Mucosa of descending colon (tissue), 3 donors: ENCODE results near the gene DAAM2. TPM values are rescaled to one million over a fixed set of nuclear protein-coding genes. Genes with fewer than 3 reads are reported as not detected.

Experiments used
- ATAC-seq: fragments of 200-7000 bp; cut with Tn5 transposase; one replicate; pipeline ENCODE4 v1.9.1; 2020; ENCODE audit warnings: mild to moderate bottlenecking, moderate library complexity
- DNase-seq, 3 donors: peaks; one replicate each; pipeline ENCODE4 v3.0.0-alpha.2; 2020
- H3K36me3 ChIP-seq: fragments of 200-600 bp; one replicate; pipeline ENCODE4 v1.8.0; 2021; ENCODE audit warnings: low read depth, mild to moderate bottlenecking
- H3K4me1 ChIP-seq: fragments of 200-600 bp; one replicate; pipeline ENCODE4 v1.8.0; 2021; ENCODE audit warnings: low read depth, mild to moderate bottlenecking
- H3K4me3 ChIP-seq: fragments of 200-600 bp; one replicate; pipeline ENCODE4 v1.8.0; 2021; ENCODE audit warnings: mild to moderate bottlenecking
- H3K9me3 ChIP-seq: fragments of 200-600 bp; one replicate; pipeline ENCODE4 v1.8.0; 2021; ENCODE audit warnings: mild to moderate bottlenecking
- intact Hi-C, 2 donors: fragments of 100-400 bp; cut with DNase I in 1 of 2; cut with micrococcal nuclease in 1 of 2; formaldehyde crosslinking; loops; one replicate each; pipeline versions ENCODE4 v1.11.0 to v1.11.1; 2022; cut with DNase I, micrococcal nuclease
- total RNA-seq, 3 donors: library from RNA; stranded (reverse); fragmentation: NEBNext Ultra II Directional in 2 of 3; extraction: Animal tissue kit (Norgen Biotek cat#: 25700) in 2 of 3; gene quantifications; one replicate each; pipeline versions ENCODE4 v1.2.1 to v1.2.4, GENCODE V29; 2021 to 2023
- TF ChIP-seq, protein P1 (sequence below): fragments of 200-600 bp; IDR thresholded peaks from one replicate; pipeline ENCODE4 v1.8.0; 2022; ENCODE audit warnings: antibody characterized with exemption, mild to moderate bottlenecking
- donor health status: DM: no; HTN: no; CAD: no; lungs with moderate emphysema.
- donor health status: DM: no; HTN: no; CAD: no.
- donor health status: DM: no; HTN: yes; CAD: no.

Gene DAAM2
- total RNA-seq, 3 donors from 2014 or later: 6.1 to 27.8 (median 9.1) TPM

- H3K4me3 ChIP-seq: no peak overlapping the region
- intact Hi-C loops: no loop called here
- no peaks in the 10 kb centered on the region for H3K36me3 ChIP-seq
- TF ChIP-seq, protein P1, sequence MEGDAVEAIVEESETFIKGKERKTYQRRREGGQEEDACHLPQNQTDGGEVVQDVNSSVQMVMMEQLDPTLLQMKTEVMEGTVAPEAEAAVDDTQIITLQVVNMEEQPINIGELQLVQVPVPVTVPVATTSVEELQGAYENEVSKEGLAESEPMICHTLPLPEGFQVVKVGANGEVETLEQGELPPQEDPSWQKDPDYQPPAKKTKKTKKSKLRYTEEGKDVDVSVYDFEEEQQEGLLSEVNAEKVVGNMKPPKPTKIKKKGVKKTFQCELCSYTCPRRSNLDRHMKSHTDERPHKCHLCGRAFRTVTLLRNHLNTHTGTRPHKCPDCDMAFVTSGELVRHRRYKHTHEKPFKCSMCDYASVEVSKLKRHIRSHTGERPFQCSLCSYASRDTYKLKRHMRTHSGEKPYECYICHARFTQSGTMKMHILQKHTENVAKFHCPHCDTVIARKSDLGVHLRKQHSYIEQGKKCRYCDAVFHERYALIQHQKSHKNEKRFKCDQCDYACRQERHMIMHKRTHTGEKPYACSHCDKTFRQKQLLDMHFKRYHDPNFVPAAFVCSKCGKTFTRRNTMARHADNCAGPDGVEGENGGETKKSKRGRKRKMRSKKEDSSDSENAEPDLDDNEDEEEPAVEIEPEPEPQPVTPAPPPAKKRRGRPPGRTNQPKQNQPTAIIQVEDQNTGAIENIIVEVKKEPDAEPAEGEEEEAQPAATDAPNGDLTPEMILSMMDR: no peak
- ATAC-seq (no peak), DNase-seq (no peak)
- H3K9me3 ChIP-seq: no peaks in the 10 kb centered on the region
- no peaks in the 10 kb centered on the region for H3K4me1 ChIP-seq
These were observed 117.5 kb downstream of the DAAM2 start for GRCh38 chr6:39909701-39910100.

- no peaks in the 10 kb centered on the region for H3K4me1 ChIP-seq
- ATAC-seq (no peak), DNase-seq (no peak)
- H3K4me3 ChIP-seq: no peak overlapping the region
- intact Hi-C loops: no loop called here
- H3K9me3 ChIP-seq: no peaks in the 10 kb centered on the region
- TF ChIP-seq, protein P1: no peak
- H3K36me3 ChIP-seq: no peaks in the 10 kb centered on the region
These were observed 118.0 kb downstream of the DAAM2 start for GRCh38 chr6:39910164-39910563.

GRCh38 chr6:39910744-39911143, 118.6 kb downstream of the DAAM2 start:
- DNase-seq (no peak), ATAC-seq (no peak)
- no peaks in the 10 kb centered on the region for H3K9me3 ChIP-seq
- no peak overlapping the region for H3K4me3 ChIP-seq
- TF ChIP-seq, protein P1: no peak
- H3K36me3 ChIP-seq: no peaks in the 10 kb centered on the region
- intact Hi-C loops: no loop called here
- H3K4me1 ChIP-seq: no peaks in the 10 kb centered on the region

DNA sequence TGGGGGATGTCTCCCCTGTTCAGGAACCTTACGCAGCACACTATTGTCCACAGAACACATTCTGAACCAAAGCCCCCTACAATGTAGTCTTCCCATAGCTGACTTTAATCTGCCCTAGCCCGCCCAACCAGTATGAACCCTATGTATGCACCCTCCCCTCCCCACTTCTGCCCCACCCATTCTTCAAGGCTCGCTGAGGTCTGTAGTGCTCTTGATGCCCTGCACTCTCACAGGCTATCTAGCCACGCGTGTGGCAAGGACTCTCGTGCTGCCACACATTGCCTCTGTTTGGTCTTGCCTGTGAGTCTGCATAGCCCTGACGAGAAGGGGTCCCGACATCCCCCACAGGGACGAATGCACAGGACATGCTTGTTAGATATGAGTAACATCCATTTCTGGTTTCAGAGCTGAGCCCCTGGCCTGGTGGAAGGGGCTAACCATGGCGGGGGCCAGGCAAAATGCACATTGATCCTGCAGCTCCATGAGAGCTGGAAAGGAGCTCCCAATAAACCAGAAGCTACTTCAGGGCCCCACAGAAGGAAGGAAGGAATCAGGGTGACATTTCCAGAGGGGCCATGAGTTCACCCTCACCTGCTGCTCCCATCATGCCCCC, 119.4 kb downstream of the DAAM2 start:
- no peak overlapping the region for H3K4me3 ChIP-seq
- DNase-seq: no peak
- no peak for ATAC-seq
- TF ChIP-seq, protein P1: no peak
- no peaks in the 10 kb centered on the region for H3K9me3 ChIP-seq
- intact Hi-C loops: no loop called here
- no peaks in the 10 kb centered on the region for H3K36me3 ChIP-seq
- H3K4me1 ChIP-seq: no peaks in the 10 kb centered on the region

- Histone ChIP-seq H3K4me1 (peaks cover 1% of the 10 kb centered on the region), H3K36me3 (no peaks in the 10 kb centered on the region), H3K9me3 (no peaks in the 10 kb centered on the region), H3K4me3 (no peak overlapping the region)
- ATAC-seq (no peak), DNase-seq (no peak)
- TF ChIP-seq, protein P1: no peak
- intact Hi-C loops: no loop called here
These were observed 120.3 kb downstream of the DAAM2 start for GRCh38 chr6:39912446-39912845.
